Measurements from ENCODE around the gene MAPKAP1.

DNA sequence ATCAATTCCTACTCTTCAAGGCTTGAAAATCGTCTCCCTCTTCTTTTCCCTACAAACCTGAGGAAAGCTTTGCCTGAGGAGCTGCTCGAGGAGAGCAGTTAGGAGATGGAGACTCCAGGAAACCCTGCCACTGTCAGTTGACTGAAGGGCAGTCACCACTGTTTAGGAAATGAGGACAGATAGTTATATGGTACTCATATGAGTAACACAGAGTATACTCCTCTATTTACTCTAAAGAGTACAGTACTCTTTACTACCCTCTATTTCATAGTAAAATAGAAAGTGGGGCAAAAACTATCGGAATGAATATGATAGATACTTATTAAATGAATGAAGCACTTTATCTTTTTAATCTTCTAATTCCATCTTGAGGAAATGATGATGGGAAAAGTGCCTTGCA is 115.8 kb downstream of the MAPKAP1 start:
- TF ChIP-seq TCF4 (CRISPR knock-in tag; IDR thresholded peaks at IDR 0.05; ENCODE audit: borderline replicate concordance): no peak
- no peak for TF ChIP-seq ARNTL (CRISPR knock-in tag; IDR thresholded peaks at IDR 0.05; ENCODE audit: borderline replicate concordance, low read depth)
